SK-N-MC (cell line): ENCODE measurements around the gene ALDH1A2.

Source experiments
- EZH2 ChIP-seq: fragments of 200-600 bp; sonication (generic); IDR thresholded peaks from one replicate; pipeline ENCODE4 v1.6.1; 2017; ENCODE audit warnings: antibody characterized with exemption
- FOXP2 ChIP-seq: optimal IDR thresholded peaks from 2 replicates; pipeline ENCODE3; 2011; ENCODE audit warnings: mild to moderate bottlenecking, moderate library complexity; ENCODE audit not compliant: insufficient read depth; ENCODE audit errors: extremely low read length, control extremely low read depth
- POLR2AphosphoS5 ChIP-seq: IDR thresholded peaks from 2 replicates; pipeline ENCODE4 v1.6.1; 2012; ENCODE audit warnings: mild to moderate bottlenecking, low read depth, low read length, borderline replicate concordance

GRCh38 chr15:57961919-57962318 lies 103.6 kb downstream of the ALDH1A2 start:
- TF ChIP-seq POLR2AphosphoS5 (no peak), EZH2 (no peak), FOXP2 (no peak)
